Measurements from ENCODE around the gene PGP.

PGP gene

DNA sequence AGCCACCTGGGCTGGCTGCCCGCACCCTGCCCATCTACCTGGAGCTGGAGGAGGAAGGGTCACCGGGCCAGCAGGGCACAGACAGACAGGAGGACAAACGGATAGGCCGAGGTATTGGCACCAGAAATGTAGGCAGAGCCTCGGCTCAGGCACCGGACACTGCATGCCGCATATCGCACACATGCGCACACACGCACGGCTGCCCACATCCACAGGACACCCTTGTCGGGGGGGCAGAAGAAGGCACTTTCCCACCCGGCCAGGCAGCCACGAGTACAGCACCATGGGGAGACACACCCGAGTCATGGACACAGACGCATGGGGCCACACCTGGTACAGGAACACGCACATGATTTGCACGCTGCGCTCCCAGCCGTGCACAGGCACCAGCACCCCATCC is 32.7 kb downstream of the PGP start:
- no peak for DNase-seq (ENCODE audit: low spot score)

DNA sequence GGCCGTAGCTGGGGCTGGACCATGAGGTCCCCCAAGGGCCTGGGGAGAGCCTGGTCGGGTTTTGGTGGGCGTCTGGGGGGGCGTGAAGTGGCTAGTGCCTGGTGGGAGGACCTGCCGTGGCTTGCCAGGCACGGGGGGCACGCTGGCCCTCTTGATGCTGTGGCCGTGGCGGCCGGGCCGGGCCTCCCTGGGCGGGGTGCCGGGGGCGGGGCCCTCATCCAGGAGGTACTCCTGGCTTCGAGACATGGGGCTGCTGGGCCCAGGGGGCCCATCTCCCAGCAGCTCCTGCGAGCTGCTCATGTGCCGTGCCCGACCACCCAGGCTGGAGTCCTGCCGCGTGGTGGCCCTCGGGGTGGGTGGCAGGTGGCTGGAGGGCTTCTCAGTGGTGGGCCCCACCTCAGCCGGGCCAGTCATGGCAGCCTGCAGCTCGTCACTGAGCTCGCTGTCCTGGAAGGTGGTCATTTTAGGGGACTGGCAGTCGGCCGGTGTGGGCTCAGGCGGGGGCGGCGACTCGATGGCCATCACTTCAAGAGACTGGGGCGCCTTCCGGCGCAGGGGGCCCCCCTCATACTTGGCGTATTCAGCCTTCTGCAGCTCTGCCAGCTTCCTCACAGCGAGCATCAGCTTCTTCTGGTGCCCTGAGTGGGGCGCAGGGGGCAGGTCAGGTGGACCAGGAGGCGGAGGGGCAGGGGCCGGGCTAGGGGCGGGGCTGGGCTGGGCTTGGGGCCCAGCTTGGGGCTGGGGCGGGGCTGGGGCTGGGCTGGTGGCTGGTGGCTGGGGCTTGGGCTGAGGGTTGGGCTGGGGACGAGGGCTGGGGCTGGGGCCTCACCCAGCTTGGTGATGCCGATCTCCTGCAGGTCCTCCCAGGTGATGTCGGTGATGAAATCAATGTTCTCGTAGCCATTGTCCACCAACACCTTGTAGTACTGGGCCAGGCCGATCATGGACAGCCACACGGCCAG is 33.4 kb downstream of the PGP start:
- no peak for DNase-seq (ENCODE audit: low spot score)

DNA sequence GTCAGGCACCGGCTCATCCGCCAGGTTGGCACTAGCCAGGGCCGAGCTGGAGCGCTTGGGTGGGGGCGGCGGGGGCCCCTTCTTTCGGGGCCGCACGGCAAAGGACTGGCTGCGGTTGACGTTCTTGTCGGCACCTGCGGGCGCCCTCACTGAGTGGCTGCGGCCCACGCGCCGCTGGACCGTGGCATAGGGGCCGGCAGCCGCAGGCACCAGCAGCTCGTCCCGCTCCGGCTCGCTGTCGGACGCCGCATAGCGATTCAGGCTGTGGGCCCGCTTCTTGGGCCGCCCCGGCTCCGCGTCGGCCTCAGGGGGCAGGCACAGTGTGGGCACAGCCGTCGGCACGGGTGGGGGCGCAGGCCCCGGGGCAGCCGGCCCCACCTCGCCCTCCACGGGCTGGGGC is 34.2 kb downstream of the PGP start:
- no peak for DNase-seq (ENCODE audit: low spot score)

DNA sequence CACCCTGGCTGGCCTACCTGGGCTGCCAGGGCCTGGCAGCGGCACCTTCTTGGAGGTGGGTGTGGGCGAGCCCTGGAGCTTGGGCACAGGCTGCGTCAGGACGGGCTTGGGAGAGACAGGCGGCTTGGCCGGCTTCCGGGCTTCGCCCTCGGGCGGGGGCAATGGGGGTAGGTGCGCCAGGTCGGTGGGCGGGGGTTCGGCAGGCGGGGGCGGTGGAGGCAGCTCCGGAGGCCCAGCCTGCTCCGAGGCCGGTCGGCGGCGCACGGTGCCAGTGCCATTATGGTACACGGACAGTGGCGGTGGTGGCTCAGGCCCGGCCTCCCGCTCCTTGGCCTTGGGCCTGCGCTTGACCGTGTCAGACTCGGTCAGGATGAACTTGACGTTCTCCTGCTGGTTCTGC is 35.1 kb downstream of the PGP start:
- DNase-seq (ENCODE audit: low spot score), result no peak

DNA sequence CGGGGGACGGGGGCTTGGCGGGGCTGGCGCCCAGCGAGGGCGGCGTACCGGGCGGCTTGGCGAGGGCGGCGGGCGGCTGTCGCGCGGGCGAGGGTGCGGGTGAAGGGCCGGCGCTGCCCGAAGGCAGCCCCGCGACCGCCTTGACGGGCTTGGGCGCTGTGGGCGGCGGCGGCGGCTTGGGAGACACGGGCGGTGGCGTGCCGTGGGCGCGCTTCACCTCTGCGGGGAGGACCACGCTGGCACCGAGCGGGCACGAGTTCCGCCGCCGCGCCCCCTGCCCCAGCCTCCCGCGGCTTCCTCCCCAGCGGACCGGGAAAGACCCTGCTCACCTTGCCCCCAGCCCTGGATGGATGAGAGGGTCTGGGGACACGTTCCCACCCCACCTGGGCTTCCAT is 35.5 kb downstream of the PGP start:
- no peak for DNase-seq (ENCODE audit: low spot score)

DNA sequence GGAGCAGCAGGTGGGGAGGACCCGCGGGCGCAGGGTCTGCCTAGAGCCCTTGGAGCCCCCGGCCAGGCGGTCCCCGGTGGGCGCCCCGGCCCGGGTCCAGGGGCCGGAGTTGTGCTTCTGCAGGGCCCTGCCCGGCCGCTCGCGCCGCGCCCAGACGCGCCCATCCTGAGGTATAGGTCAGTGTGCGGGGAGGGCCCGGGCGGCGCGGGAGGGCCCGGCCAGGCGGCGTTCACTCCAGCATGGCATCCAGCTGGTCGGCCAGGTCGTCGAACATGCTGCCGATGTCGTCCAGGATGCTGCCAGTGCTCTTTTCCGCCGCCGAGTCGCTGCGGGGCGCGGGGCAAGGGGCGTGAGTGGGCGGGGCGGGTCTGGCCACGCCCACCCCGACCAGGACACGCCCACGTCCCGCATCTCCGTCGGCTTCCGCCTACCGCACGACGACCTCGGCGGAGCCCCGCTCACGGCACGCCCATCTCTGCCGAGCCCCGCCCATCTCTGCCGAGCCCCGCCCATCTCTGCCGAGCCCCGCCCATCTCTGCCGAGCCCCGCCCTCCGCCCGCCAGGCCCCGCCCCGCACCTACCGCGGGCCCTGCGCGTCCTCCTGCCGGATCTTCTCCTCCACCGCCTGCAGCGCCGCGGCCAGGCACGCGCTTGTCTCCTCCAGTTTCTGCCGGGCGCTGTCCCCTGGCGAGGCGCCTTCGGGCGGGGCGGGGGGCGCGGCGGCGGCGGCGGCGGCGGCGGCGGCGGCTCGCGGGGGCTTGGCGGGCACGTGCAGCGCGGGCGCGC is 36.1 kb downstream of the PGP start:
- DNase-seq (ENCODE audit: low spot score), result peak; percentile 10

DNA sequence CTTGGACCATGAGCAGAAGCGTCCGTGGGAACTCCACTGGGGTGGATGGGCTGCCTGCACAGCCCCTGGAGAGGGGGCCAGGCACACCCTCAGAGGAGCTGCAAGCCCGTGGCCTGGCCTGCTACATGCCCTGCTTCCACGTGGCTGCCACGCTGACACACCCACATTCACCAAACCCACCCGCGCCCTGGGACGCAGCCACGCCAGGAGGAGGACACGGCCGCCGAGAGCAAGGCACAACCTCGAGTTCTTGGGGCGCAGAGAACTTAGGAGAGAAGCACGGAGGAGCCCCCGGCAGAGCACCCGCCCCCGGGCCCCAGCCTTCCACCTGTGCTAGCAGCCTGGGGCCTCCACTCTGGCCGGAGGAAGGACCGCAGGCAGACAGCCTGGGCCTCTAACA is 37.1 kb downstream of the PGP start:
- DNase-seq (ENCODE audit: low spot score), result no peak

DNA sequence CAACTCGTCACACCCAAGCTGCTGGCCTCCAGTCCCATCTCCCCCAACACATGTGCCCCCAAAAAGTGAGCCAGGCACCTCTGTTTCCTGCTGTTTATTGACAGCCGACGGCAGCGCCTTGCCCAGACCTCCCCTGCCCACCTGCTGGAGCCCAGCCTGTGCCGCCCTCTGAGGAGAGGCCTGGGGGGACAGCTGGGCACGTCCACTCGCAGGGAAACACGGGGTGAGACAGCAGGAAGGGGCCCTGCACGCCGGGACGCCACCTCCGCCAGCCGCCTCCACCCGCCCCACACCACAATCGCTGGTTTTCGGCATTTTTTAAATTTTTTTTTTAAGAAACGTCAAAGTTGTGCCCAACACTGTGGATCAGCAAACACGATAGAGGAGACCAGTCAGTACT is 37.5 kb downstream of the PGP start:
- no peak for DNase-seq (ENCODE audit: low spot score)

DNA sequence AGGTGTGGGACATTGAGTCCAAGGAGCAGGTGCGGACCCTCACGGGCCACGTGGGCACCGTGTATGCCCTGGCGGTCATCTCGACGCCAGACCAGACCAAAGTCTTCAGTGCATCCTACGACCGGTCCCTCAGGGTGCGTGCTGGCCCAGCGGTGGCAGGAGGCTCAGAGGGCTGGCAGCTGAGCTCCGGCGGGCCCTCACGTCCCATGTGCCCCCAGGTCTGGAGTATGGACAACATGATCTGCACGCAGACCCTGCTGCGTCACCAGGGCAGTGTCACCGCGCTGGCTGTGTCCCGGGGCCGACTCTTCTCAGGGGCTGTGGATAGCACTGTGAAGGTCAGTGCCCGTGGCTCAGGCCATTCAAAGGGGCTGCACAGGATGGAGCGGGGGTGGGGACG is 38.6 kb downstream of the PGP start:
- DNase-seq (ENCODE audit: low spot score), result no peak

DNA sequence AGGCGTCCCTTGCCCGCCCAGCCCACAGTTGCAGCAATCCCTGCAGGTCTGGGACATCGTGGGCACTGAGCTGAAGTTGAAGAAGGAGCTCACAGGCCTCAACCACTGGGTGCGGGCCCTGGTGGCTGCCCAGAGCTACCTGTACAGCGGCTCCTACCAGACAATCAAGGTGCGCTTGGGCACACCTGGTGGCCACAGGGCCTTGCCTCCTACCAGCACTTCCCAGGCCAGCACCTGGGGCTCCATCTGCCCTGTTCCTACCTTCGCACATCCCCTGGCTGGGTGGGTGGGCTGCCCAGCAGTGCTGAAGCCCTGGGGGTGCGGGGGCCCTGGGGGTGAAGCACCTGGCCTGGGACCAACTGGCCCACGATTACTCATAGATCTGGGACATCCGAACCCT is 39.2 kb downstream of the PGP start:
- DNase-seq (ENCODE audit: low spot score), result no peak

DNA sequence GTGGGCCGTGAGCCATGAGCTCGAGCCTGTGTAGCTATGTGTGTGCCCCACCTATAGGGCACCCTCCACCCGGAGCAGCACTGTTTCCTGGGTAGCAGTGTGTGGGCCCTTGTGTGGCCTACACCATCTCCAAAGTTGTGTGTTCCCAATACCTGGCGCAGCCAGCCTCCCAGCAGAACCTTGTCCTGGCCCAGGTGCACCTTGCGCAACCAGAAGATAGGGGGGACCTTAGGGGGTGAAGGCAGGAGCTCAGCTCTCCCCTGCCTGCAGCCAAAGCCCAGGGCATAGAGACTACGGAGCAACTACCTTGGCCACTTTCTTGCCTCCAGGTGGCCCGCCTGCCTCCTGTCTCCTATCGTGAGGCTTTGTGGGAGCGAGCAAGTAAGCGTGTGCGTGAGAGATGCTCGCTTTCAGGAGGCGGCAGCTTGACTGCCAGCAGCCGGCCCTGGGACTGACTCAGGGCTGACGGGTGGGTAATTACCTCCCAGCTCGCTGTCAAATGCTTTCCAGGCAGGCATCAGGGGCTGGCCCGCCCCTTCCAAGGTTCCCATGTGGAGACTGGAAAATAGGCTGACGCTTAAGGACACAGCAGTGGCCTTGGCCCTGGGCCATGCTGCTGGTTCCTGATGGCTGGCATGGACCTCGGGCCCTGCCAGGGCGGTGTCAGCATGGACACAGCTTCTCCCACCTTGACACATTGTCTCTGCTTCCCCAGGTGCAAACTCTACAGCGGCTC is 40.1 kb downstream of the PGP start:
- no peak for DNase-seq (ENCODE audit: low spot score)

DNA sequence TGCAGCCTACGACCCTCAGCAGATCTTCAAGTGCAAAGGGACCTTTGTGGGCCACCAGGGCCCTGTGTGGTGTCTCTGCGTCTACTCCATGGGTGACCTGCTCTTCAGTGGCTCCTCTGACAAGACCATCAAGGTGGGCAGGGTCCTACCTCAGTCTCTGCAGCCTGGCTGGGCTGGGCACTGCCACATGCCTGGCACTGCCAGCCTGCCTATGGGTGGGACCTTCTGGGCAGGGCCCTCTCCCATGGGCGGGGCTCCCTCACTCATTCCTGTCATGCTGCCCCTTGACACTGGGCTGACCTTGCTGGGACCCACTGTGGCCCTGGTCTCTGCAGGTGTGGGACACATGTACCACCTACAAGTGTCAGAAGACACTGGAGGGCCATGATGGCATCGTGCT is 40.7 kb downstream of the PGP start:
- DNase-seq (ENCODE audit: low spot score), result no peak

DNA sequence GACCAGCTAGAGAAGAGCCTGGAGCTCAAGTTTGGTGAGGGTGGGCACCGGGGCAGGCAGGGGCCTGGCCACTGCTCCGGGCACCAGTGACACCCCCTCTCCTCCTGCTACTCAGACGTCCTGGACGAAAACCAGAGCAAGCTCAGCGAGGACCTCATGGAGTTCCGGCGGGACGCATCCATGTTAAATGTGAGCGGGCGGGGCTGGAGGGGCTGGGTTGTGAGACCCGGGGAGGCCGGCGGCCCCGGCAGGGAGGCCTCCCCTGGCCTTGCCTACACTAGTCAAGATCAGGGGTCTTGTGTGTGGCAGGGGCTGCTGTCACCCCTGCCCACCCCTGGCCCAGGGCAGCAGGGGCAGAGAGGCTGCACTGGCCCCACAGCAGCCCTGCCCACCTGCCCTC is 41.3 kb downstream of the PGP start:
- DNase-seq (ENCODE audit: low spot score), result no peak

DNA sequence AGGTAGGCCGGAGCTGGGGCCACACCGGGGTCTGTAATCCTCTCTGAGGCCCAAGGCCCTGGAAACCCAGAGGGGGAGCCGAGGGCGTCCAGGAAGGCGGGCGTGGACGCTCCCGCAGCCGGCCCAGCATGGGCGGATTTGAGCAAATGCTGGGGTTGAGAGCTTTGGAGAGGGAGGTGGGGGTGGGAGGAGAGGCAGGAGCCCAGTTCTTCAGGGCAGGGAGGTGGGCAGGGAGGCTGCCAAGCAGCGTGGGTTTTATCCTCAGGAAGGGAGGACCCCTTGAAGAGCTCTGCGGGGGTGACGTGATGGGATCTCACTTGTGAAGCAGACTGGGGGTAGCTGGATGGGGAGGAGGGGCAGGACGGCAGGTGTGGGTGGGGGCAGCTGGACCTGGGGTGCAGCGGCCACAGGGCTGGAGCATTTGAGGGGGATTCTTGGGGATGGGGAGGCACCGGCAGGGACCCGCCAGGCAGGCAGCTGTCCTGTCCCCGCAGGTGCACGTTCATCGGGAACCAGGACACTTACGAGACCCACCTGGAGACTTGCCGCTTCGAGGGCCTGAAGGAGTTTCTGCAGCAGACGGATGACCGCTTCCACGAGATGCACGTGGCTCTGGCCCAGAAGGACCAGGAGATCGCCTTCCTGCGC is 41.8 kb downstream of the PGP start:
- no peak for DNase-seq (ENCODE audit: low spot score)

DNA sequence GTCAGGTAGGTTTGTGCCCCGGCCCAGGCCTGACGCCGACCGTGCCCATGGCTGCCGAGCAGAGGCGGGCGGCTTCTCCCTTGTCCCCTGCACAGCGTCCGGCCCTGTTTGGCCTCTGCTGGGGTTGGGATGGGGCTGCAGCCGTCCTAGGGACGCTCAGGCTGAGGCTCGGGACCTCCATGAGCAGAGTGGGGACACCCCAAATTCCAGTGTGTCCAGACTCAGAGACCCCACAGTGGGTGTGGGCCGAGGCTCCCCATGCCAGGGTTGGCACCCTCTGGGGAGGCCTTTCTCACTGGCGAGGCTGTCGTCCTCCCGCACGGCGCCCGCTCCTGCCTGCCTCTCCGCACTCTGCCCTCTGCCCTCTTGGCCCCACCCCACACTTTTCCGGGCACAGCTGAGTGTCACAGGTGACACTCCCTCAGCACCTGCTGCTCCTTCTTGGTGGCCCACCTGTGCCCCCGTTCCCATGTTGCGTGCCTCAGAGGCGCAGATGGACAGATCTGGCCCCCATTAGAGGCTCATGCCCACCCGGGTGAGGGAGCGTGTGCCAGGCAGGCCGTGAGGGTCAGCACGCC is 43.0 kb downstream of the PGP start:
- no peak for DNase-seq (ENCODE audit: low spot score)

DNA sequence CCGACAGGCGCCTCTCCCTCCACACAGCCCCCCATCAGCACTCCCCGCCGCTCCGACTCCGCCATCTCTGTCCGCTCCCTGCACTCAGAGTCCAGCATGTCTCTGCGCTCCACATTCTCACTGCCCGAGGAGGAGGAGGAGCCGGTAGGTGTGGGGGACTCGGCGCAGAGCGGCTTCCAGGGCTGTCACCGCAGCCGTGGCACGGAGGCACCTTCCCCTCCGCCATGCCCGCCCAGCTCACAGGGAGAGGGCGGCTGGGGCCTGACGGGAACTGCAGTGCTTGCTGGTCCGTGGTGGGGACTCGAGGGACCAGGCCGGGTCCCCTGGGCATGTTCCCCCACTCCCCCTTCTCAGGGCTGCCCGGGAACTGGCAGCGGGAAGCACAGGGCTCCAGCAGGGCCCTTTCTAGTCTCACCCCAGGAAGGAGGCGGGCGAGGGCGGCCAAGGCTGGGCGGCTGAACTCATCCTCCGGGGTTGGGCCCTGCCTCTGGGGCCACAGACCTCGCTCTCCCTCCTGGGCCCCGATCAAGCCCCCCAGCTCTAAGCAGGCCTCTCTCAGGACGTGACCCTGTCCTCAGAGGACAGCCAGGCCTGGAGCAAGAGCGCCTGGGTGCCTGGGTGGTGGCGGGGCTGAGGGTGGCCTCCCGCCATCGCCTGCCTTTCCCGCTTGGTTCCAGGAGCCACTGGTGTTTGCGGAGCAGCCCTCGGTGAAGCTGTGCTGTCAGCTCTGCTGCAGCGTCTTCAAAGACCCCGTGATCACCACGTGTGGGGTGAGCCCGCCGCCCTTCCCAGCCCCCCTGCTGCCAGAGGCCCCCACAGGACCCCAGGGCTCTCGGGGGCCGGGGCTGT is 43.8 kb downstream of the PGP start:
- no peak for DNase-seq (ENCODE audit: low spot score)

DNA sequence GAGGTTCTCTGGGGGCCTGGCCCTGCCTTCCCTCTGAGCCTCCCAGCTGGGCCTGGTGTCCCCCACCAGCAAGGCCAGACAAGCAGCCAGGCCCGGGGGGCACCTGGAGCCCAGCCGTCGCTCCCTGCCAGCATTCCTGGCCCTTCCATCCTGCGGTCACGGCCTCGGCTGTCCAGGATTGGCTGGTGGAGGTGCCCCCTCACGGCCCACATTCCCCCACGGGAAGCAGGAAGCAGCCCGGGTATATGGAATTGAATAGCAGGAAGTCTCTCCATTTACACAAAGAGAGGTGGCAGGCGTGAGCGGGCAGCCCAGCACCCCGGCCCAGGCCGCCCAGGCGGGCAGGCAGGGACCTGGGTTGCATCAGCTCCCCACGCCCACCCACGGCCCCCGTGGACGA is 44.6 kb downstream of the PGP start:
- no peak for DNase-seq (ENCODE audit: low spot score)

DNA sequence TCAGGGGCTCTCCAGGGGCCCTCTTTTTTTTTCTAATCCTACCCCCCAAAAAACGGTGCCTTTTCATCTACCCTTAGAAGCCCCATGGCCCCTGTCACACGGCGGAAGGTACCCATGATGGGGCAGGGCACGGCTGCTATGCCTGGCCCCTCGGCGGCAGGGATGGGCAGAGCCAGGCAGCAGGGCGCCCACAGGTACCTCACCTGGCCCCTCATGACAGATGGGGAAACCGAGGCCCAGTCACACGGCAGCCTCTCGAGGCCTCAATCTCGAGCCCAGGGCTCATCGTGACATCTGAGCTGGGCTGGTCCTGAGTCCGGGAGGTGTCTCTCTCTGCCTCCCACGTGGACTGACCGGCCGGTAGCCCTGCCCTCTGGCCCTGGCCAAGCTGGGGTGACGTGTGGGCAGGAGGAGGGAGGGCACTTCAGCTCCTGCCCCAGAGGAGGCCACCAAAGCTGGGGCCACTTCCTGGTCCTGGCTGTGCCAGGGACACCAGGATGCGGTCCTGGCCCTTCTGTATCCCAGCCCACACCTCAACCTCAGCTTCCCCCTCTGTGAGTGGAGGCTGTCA is 47.5 kb downstream of the PGP start:
- no peak for DNase-seq (ENCODE audit: low spot score)

DNA sequence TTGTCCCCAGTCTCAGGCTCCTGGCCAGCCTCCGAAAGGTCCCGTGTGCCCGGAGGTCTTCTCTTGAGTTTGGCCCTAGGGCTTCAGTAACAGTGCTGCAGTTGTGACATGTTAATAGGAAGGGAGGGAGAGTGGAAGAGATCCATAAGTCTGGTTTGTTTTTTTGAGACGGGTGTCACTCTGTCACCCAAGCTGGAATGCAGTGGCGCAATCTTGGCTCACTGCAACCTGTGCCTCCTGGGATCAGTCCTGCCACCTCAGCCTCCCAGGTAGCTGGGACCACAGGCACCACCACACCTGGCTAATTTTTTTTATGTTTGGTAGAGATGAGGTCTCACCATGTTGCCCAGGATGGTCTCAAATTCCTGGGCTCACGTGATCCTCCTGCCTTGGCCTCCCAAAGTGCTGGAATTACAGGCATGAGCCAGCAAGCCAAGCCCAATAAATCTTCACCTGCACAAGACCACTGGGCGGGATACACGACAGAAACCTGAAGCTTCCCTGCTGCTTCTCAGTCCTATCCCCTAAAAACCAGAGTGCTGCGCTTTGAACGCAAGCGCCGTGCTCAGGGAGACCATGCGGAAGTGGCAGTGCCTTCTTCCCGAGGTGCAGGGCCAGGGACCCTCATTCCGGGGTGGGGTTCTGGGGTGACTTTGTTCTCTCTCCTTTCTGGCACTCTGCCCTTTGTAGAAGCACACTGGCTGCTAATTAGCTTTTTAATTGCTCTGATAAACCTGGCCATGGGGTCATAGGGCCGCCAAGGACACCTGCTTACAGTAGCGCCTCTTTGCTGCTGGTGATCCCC is 48.2 kb downstream of the PGP start:
- DNase-seq (ENCODE audit: low spot score), result no peak

DNA sequence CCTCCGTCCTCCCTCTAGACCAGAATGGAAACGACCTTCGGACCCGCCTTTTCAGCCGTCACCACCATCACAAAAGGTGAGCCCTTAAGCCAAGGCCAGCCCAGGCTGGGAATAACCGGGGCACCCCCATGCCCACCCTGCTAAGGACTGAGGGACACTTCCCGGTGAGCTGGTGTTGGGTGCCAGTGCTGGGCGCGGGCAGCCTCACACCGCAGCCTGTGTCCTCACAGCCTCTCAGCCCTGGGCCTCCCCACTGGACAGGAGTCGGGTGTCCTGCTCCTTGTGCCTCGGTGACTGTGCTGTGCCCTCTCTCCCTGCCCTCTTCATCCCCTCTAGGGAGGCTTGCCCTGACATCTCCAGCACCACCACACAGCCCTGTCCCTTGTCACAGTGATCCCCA is 48.8 kb downstream of the PGP start:
- DNase-seq (ENCODE audit: low spot score), result no peak

Measured in CD4-positive, alpha-beta T cell treated with Interleukin-15 for 4 hours (primary cell).